ENCODE data around the gene DYNLT2. TPM values are rescaled to one million over a fixed set of nuclear protein-coding genes. Genes with fewer than 3 reads are reported as not detected.

The DYNLT2 gene
- total RNA-seq, 2 experiments from 2014 or later, result 2.3 to 2.9 TPM

- no peak for ATAC-seq (ENCODE audit: low read depth)
- peak overlapping the region; percentile 78 for H3K4me3 Mint-ChIP-seq
- H3K4me1 Mint-ChIP-seq, result peaks cover 11% of the 10 kb centered on the region
- no peaks in the 10 kb centered on the region for H3K9me3 Mint-ChIP-seq
- DNase-seq, result no peak
- no peaks in the 10 kb centered on the region for H3K36me3 Mint-ChIP-seq
- peaks cover 47% of the 10 kb centered on the region for H3K27me3 Mint-ChIP-seq
- no peak overlapping the region for H3K27ac Mint-ChIP-seq
- POLR2A ChIA-PET, result interaction anchor here (1.4 kb wide), 1 partner anchor 38 kb away, joined by 6 read pairs; the partner anchor contains the start of genes DYNLT2 and ERMARD
Measured at GRCh38 chr6:169789146-169789943, 38.0 kb upstream of the DYNLT2 start.

- DNase-seq (no peak), ATAC-seq (ENCODE audit: low read depth) (no peak)
- Mint-ChIP-seq H3K4me1 (peaks cover 11% of the 10 kb centered on the region), H3K27ac (no peak overlapping the region), H3K27me3 (peaks cover 42% of the 10 kb centered on the region), H3K9me3 (no peaks in the 10 kb centered on the region), H3K4me3 (no peak overlapping the region), H3K36me3 (peaks cover 5% of the 10 kb centered on the region)
- POLR2A ChIA-PET, result no interaction called here
Measured at GRCh38 chr6:169788809-169789145, 37.4 kb upstream of the DYNLT2 start.

- DNase-seq (no peak), ATAC-seq (ENCODE audit: low read depth) (no peak)
- Mint-ChIP-seq H3K4me1 (peaks cover 11% of the 10 kb centered on the region), H3K36me3 (peaks cover 13% of the 10 kb centered on the region), H3K27ac (no peak overlapping the region), H3K4me3 (no peak overlapping the region), H3K27me3 (peaks cover 36% of the 10 kb centered on the region), H3K9me3 (no peaks in the 10 kb centered on the region)
- POLR2A ChIA-PET, result no interaction called here
Measured at GRCh38 chr6:169787797-169788196, 36.4 kb upstream of the DYNLT2 start.

GRCh38 chr6:169786349-169786748, 35.0 kb upstream of the DYNLT2 start:
- POLR2A ChIA-PET, result no interaction called here
- DNase-seq, result no peak
- Mint-ChIP-seq H3K9me3 (no peaks in the 10 kb centered on the region), H3K4me1 (peaks cover 11% of the 10 kb centered on the region), H3K36me3 (peaks cover 15% of the 10 kb centered on the region), H3K4me3 (no peak overlapping the region), H3K27ac (no peak overlapping the region), H3K27me3 (peaks cover 24% of the 10 kb centered on the region)
- ATAC-seq (ENCODE audit: low read depth), result no peak

GRCh38 chr6:169785566-169785965, 34.2 kb upstream of the DYNLT2 start:
- Mint-ChIP-seq H3K4me1 (peaks cover 8% of the 10 kb centered on the region), H3K27ac (no peak overlapping the region), H3K9me3 (no peaks in the 10 kb centered on the region), H3K27me3 (peaks cover 16% of the 10 kb centered on the region), H3K4me3 (no peak overlapping the region), H3K36me3 (peaks cover 19% of the 10 kb centered on the region)
- DNase-seq (no peak), ATAC-seq (ENCODE audit: low read depth) (no peak)
- POLR2A ChIA-PET, result no interaction called here

- peaks cover 4% of the 10 kb centered on the region for H3K4me1 Mint-ChIP-seq
- no peak for ATAC-seq (ENCODE audit: low read depth)
- peaks cover 19% of the 10 kb centered on the region for H3K36me3 Mint-ChIP-seq
- peaks cover 9% of the 10 kb centered on the region for H3K27me3 Mint-ChIP-seq
- no peak for DNase-seq
- H3K4me3 Mint-ChIP-seq, result no peak overlapping the region
- POLR2A ChIA-PET, result no interaction called here
- H3K9me3 Mint-ChIP-seq, result no peaks in the 10 kb centered on the region
- H3K27ac Mint-ChIP-seq, result no peak overlapping the region
Measured at GRCh38 chr6:169784821-169785340, 33.5 kb upstream of the DYNLT2 start.

GRCh38 chr6:169783971-169784820, 32.8 kb upstream of the DYNLT2 start:
- Mint-ChIP-seq H3K27me3 (peaks cover 6% of the 10 kb centered on the region), H3K4me1 (peaks cover 2% of the 10 kb centered on the region), H3K4me3 (no peak overlapping the region), H3K36me3 (peaks cover 19% of the 10 kb centered on the region), H3K9me3 (no peaks in the 10 kb centered on the region), H3K27ac (no peak overlapping the region)
- DNase-seq (no peak), ATAC-seq (ENCODE audit: low read depth) (no peak)
- POLR2A ChIA-PET, result no interaction called here

- no peak for ATAC-seq (ENCODE audit: low read depth)
- Mint-ChIP-seq H3K4me1 (no peaks in the 10 kb centered on the region), H3K27me3 (peaks cover 2% of the 10 kb centered on the region), H3K36me3 (peaks cover 19% of the 10 kb centered on the region), H3K4me3 (no peak overlapping the region), H3K27ac (peak overlapping the region; percentile 62), H3K9me3 (no peaks in the 10 kb centered on the region)
- POLR2A ChIA-PET, result no interaction called here
- DNase-seq, result no peak
Measured at GRCh38 chr6:169783401-169783800, 32.0 kb upstream of the DYNLT2 start.

- Mint-ChIP-seq H3K9me3 (no peaks in the 10 kb centered on the region), H3K27me3 (peaks cover 2% of the 10 kb centered on the region), H3K4me3 (no peak overlapping the region), H3K4me1 (no peaks in the 10 kb centered on the region), H3K27ac (no peak overlapping the region), H3K36me3 (peaks cover 19% of the 10 kb centered on the region)
- POLR2A ChIA-PET, result no interaction called here
- ATAC-seq (ENCODE audit: low read depth), result no peak
- no peak for DNase-seq
Measured at GRCh38 chr6:169782966-169783365, 31.6 kb upstream of the DYNLT2 start.

- Mint-ChIP-seq H3K27me3 (no peaks in the 10 kb centered on the region), H3K27ac (no peak overlapping the region), H3K4me3 (no peak overlapping the region), H3K9me3 (no peaks in the 10 kb centered on the region), H3K36me3 (peaks cover 19% of the 10 kb centered on the region), H3K4me1 (peaks cover 3% of the 10 kb centered on the region)
- no peak for DNase-seq
- POLR2A ChIA-PET, result no interaction called here
- no peak for ATAC-seq (ENCODE audit: low read depth)
Measured at GRCh38 chr6:169780571-169781091, 29.3 kb upstream of the DYNLT2 start.

- POLR2A ChIA-PET, result no interaction called here
- ATAC-seq (ENCODE audit: low read depth), result no peak
- Mint-ChIP-seq H3K4me3 (no peak overlapping the region), H3K27me3 (no peaks in the 10 kb centered on the region), H3K36me3 (peaks cover 19% of the 10 kb centered on the region), H3K4me1 (peaks cover 3% of the 10 kb centered on the region), H3K9me3 (no peaks in the 10 kb centered on the region), H3K27ac (no peak overlapping the region)
- DNase-seq, result no peak
Measured at GRCh38 chr6:169779896-169780295, 28.5 kb upstream of the DYNLT2 start.

GRCh38 chr6:169779092-169779815, 27.9 kb upstream of the DYNLT2 start:
- H3K36me3 Mint-ChIP-seq, result peaks cover 18% of the 10 kb centered on the region
- H3K27ac Mint-ChIP-seq, result no peak overlapping the region
- no peak overlapping the region for H3K4me3 Mint-ChIP-seq
- peaks cover 3% of the 10 kb centered on the region for H3K4me1 Mint-ChIP-seq
- no peaks in the 10 kb centered on the region for H3K9me3 Mint-ChIP-seq
- POLR2A ChIA-PET, result no interaction called here
- no peak for DNase-seq
- no peak for ATAC-seq (ENCODE audit: low read depth)
- no peaks in the 10 kb centered on the region for H3K27me3 Mint-ChIP-seq

GRCh38 chr6:169778646-169779045, 27.3 kb upstream of the DYNLT2 start:
- POLR2A ChIA-PET, result no interaction called here
- Mint-ChIP-seq H3K27me3 (no peaks in the 10 kb centered on the region), H3K27ac (no peak overlapping the region), H3K4me1 (peaks cover 6% of the 10 kb centered on the region), H3K36me3 (peaks cover 12% of the 10 kb centered on the region), H3K9me3 (no peaks in the 10 kb centered on the region), H3K4me3 (no peak overlapping the region)
- ATAC-seq (ENCODE audit: low read depth) (no peak), DNase-seq (no peak)
